WERI-Rb-1 (cell line): Measurements from ENCODE around the gene NDUFS4.
"Not testable (repeated sequence)": the region's sequence is repeated elsewhere in the genome, so short reads cannot be mapped to it uniquely, and the experiment has no call there.

ENCODE experiments used
- DNase-seq: peaks from one replicate; pipeline ENCODE4 v3.0.0-alpha.2; 2020
- H3K27ac ChIP-seq: fragments of 250-450 bp; sonication (Bioruptor Pico); 2 replicates; pipeline ENCODE4 v1.5.1; 2020; ENCODE audit warnings: mild to moderate bottlenecking, moderate library complexity
- H3K27me3 ChIP-seq: fragments of 250-450 bp; sonication (Bioruptor Pico); 2 replicates; pipeline ENCODE4 v1.5.1; 2021; ENCODE audit warnings: mild to moderate bottlenecking, low read depth, moderate library complexity; ENCODE audit not compliant: insufficient read depth, severe bottlenecking
- H3K36me3 ChIP-seq: fragments of 250-450 bp; sonication (Bioruptor Pico); 2 replicates; pipeline ENCODE4 v1.5.1; 2020; ENCODE audit warnings: mild to moderate bottlenecking, moderate library complexity
- H3K4me3 ChIP-seq: 2 replicates; pipeline ENCODE4 v1.5.1; 2011; ENCODE audit warnings: low read depth, mild to moderate bottlenecking, control low read depth, low read length
- H3K9me3 ChIP-seq: fragments of 250-450 bp; sonication (Bioruptor Pico); 2 replicates; pipeline ENCODE4 v1.5.1; 2021; ENCODE audit warnings: mild to moderate bottlenecking, moderate library complexity; ENCODE audit not compliant: severe bottlenecking
- CTCF ChIP-seq: IDR thresholded peaks from 2 replicates; pipeline ENCODE4 v1.5.1; 2011; ENCODE audit warnings: low read depth, mild to moderate bottlenecking, control low read depth, inconsistent platforms, low read length

The NDUFS4 gene

GRCh38 chr5:53631251-53631650 lies 70.8 kb downstream of the NDUFS4 start:
- TF ChIP-seq CTCF, result no peak
- Histone ChIP-seq H3K36me3 (no peaks in the 10 kb centered on the region), H3K27me3 (no peaks in the 10 kb centered on the region), H3K4me3 (no peak overlapping the region), H3K9me3 (no peaks in the 10 kb centered on the region), H3K27ac (no peak overlapping the region)
- no peak for DNase-seq

GRCh38 chr5:53642061-53642460 lies 81.6 kb downstream of the NDUFS4 start:
- Histone ChIP-seq H3K4me3 (no peak overlapping the region), H3K27me3 (no peaks in the 10 kb centered on the region), H3K9me3 (no peaks in the 10 kb centered on the region), H3K36me3 (no peaks in the 10 kb centered on the region), H3K27ac (no peak overlapping the region)
- TF ChIP-seq CTCF, result no peak
- no peak for DNase-seq

- Histone ChIP-seq H3K27ac (no peak overlapping the region), H3K4me3 (no peak overlapping the region), H3K9me3 (no peaks in the 10 kb centered on the region), H3K36me3 (no peaks in the 10 kb centered on the region), H3K27me3 (no peaks in the 10 kb centered on the region)
- DNase-seq, result no peak
- no peak for TF ChIP-seq CTCF
Measured at GRCh38 chr5:53643445-53643844, 83.0 kb downstream of the NDUFS4 start.

GRCh38 chr5:53645078-53645477 lies 84.6 kb downstream of the NDUFS4 start:
- Histone ChIP-seq H3K4me3 (no peak overlapping the region), H3K9me3 (no peaks in the 10 kb centered on the region), H3K27me3 (no peaks in the 10 kb centered on the region), H3K27ac (no peak overlapping the region), H3K36me3 (no peaks in the 10 kb centered on the region)
- no peak for TF ChIP-seq CTCF
- no peak for DNase-seq

- no peak for TF ChIP-seq CTCF
- Histone ChIP-seq H3K36me3 (no peaks in the 10 kb centered on the region), H3K4me3 (no peak overlapping the region), H3K9me3 (no peaks in the 10 kb centered on the region), H3K27me3 (no peaks in the 10 kb centered on the region), H3K27ac (no peak overlapping the region)
- DNase-seq, result no peak
Measured at GRCh38 chr5:53649352-53649751, 88.9 kb downstream of the NDUFS4 start.

- not testable (repeated sequence) for DNase-seq, H3K27ac ChIP-seq, H3K36me3 ChIP-seq, H3K4me3 ChIP-seq, H3K27me3 ChIP-seq, H3K9me3 ChIP-seq
Measured at GRCh38 chr5:53660573-53660972, 100.1 kb downstream of the NDUFS4 start.

- not testable (repeated sequence) for H3K4me3 ChIP-seq, H3K27me3 ChIP-seq, H3K36me3 ChIP-seq, DNase-seq, H3K27ac ChIP-seq
- H3K9me3 ChIP-seq, result peaks cover 10% of the 10 kb centered on the region
Measured at GRCh38 chr5:53665313-53665712, 104.9 kb downstream of the NDUFS4 start.
